ENCODE results near the gene ECI2.
"Not testable (repeated sequence)": the region's sequence is repeated elsewhere in the genome, so short reads cannot be mapped to it uniquely, and the experiment has no call there.

Gene ECI2

GRCh38 chr6:4093288-4093687 lies 42.1 kb downstream of the ECI2 start:
- DNase-seq, result no peak

- DNase-seq, result no peak
Observed at GRCh38 chr6:4091941-4092340, 43.4 kb downstream of the ECI2 start.

- DNase-seq, result not testable (repeated sequence)
Observed at GRCh38 chr6:4090043-4090442, 45.3 kb downstream of the ECI2 start.

GRCh38 chr6:4088704-4089103 lies 46.7 kb downstream of the ECI2 start:
- DNase-seq, result no peak

GRCh38 chr6:4085332-4085700 lies 50.1 kb downstream of the ECI2 start:
- DNase-seq, result no peak

GRCh38 chr6:4084444-4085331 lies 50.7 kb downstream of the ECI2 start:
- DNase-seq, result no peak

GRCh38 chr6:4078691-4079471 lies 56.5 kb downstream of the ECI2 start, which contains the start of gene FAM217A:
Gene FAM217A, minus strand, starts transcription at chr6:4079137. Its CDS starts 1,723 bp downstream, at chr6:4077414.
- no peak for DNase-seq

GRCh38 chr6:4074478-4075235 lies 60.7 kb downstream of the ECI2 start:
- no peak for DNase-seq

- DNase-seq, result no peak
Observed at GRCh38 chr6:4071330-4071729, 64.0 kb downstream of the ECI2 start.

- no peak for DNase-seq
Observed at GRCh38 chr6:4069199-4069598, 66.2 kb downstream of the ECI2 start.

- DNase-seq, result no peak
Observed at GRCh38 chr6:4067673-4068072, 67.7 kb downstream of the ECI2 start.

GRCh38 chr6:4066029-4066755 lies 69.2 kb downstream of the ECI2 start:
- DNase-seq, result no peak
